OCI-LY1 (cell line): Measurements from ENCODE around the gene STK24.

ENCODE experiments used
- H2AFZ ChIP-seq: fragments of 200-600 bp; sonication (generic), shearing (Covaris generic); 2 replicates; pipeline ENCODE4 v1.6.0; 2014; ENCODE audit warnings: antibody characterized with exemption, mild to moderate bottlenecking, low read length
- H3F3A ChIP-seq: fragments of 200-600 bp; sonication (generic), shearing (Covaris generic); 2 replicates; pipeline ENCODE4 v1.6.0; 2014; ENCODE audit warnings: mild to moderate bottlenecking, antibody characterized with exemption, low read length, moderate library complexity; ENCODE audit not compliant: insufficient read depth
- H3K27ac ChIP-seq: fragments of 200-600 bp; sonication (generic); 2 replicates; pipeline ENCODE4 v1.5.1; 2014; ENCODE audit warnings: low read length, mixed run types, mild to moderate bottlenecking, low read depth; ENCODE audit not compliant: poor library complexity, severe bottlenecking
- H3K27me3 ChIP-seq: fragments of 200-600 bp; sonication (generic); 2 replicates; pipeline ENCODE4 v1.6.0; 2014; ENCODE audit warnings: antibody characterized with exemption, mild to moderate bottlenecking, low read length, moderate library complexity; ENCODE audit not compliant: insufficient read depth
- H3K36me3 ChIP-seq: fragments of 200-600 bp; sonication (generic); 2 replicates; pipeline ENCODE4 v1.6.1; 2014; ENCODE audit warnings: mild to moderate bottlenecking, antibody characterized with exemption, low read length, moderate library complexity, mixed read lengths; ENCODE audit not compliant: insufficient read depth
- H3K4me1 ChIP-seq: fragments of 200-600 bp; sonication (generic); 2 replicates; pipeline ENCODE4 v1.5.1; 2014; ENCODE audit warnings: mild to moderate bottlenecking, low read length, moderate library complexity; ENCODE audit not compliant: insufficient read depth, severe bottlenecking
- H3K4me2 ChIP-seq: fragments of 200-600 bp; sonication (generic), shearing (Covaris generic); 2 replicates; pipeline ENCODE4 v1.6.1; 2014; ENCODE audit warnings: low read length
- H3K4me3 ChIP-seq: fragments of 200-600 bp; sonication (generic); 2 replicates; pipeline ENCODE4 v1.5.1; 2014; ENCODE audit warnings: low read length, low read depth, mild to moderate bottlenecking, mixed read lengths; ENCODE audit not compliant: poor library complexity, severe bottlenecking
- H3K79me2 ChIP-seq: fragments of 200-600 bp; shearing (Covaris generic); 2 replicates; pipeline ENCODE4 v1.6.1; 2016; ENCODE audit warnings: mixed run types, low read length, mixed read lengths; ENCODE audit not compliant: insufficient read depth
- H3K9ac ChIP-seq: fragments of 200-600 bp; sonication (generic), shearing (Covaris generic); 2 replicates; pipeline ENCODE4 v1.6.1; 2014; ENCODE audit warnings: mild to moderate bottlenecking, low read length, mixed read lengths
- H3K9me2 ChIP-seq: fragments of 200-600 bp; sonication (generic), shearing (Covaris generic); 2 replicates; pipeline ENCODE4 v1.6.1; 2014; ENCODE audit warnings: low read depth, mild to moderate bottlenecking, low read length, mixed read lengths
- H3K9me3 ChIP-seq: fragments of 200-600 bp; shearing (Covaris generic); 2 replicates; pipeline ENCODE4 v1.6.1; 2014; ENCODE audit warnings: low read length, mixed read lengths
- H4K20me1 ChIP-seq: fragments of 200-600 bp; sonication (generic), shearing (Covaris generic); 2 replicates; pipeline ENCODE4 v1.6.0; 2016; ENCODE audit warnings: mild to moderate bottlenecking, low read length; ENCODE audit not compliant: insufficient read depth
- EZH2 ChIP-seq: fragments of 200-600 bp; sonication (generic), shearing (Covaris generic); IDR thresholded peaks from 2 replicates; pipeline ENCODE4 v1.8.0; 2017; ENCODE audit warnings: borderline replicate concordance, mixed run types, mild to moderate bottlenecking, antibody characterized with exemption, low read length, moderate library complexity, mixed read lengths
- TF ChIP-seq, protein P1 (sequence below): fragments of 200-600 bp; sonication (generic), shearing (Covaris generic); IDR thresholded peaks from 2 replicates; pipeline ENCODE4 v1.5.1; 2017; ENCODE audit warnings: mild to moderate bottlenecking, antibody characterized with exemption, low read length, moderate library complexity, mixed read lengths

STK24 gene

DNA sequence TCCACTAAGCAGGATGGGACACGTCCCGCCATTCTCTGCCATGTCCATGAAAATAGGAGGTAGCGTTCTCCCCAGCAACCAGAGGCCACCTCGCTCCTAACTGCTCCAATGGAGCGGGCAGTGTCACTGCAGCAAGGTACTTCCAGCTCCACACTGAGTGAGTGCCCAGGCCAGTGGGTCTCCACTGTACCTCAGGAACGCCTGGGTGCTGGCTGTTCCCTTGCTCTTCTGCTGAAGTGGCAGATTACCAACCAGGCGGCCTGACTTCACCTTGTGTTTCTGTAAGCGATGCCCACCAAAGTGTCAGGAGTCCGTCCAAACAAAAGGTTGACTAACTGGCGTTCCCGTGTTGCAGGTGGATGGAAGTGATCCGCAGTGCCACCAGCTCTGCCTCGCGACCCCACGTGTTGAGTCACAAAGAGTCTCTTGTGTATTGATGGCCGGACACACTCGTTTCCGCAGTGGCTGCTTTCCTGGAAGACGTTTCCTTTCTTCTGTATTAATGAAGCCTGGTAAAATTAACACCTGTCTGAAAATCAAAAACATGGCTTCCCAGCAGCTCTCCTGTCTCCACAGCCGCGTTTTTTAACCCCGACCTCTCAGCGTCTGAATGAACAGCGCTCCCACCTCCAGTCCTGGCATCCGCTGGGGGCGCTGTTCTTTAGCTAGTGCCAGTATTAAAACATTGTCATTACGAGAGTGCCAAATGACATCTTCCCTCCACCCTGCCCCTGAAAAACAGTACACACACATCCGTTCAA is 128.8 kb downstream of the STK24 start:
- Histone ChIP-seq H3F3A (no peaks in the 10 kb centered on the region), H3K4me3 (no peak overlapping the region), H3K4me2 (peak overlapping the region; percentile 1; the same call in 1 of the 2 replicates), H3K9me3 (no peaks in the 10 kb centered on the region), H3K27me3 (0 out of 2 replicates have a peak, but pooled peaks cover under 1% of the 10 kb centered on the region), H3K79me2 (no peaks in the 10 kb centered on the region), H3K36me3 (peaks cover 23% of the 10 kb centered on the region; the same call in 1 of the 2 replicates), H3K4me1 (peaks cover 14% of the 10 kb centered on the region), H2AFZ (no peak overlapping the region), H3K9ac (no peak overlapping the region), H3K9me2 (no peaks in the 10 kb centered on the region), H4K20me1 (no peaks in the 10 kb centered on the region), H3K27ac (no peak overlapping the region)
- no peak for TF ChIP-seq EZH2
- TF ChIP-seq, protein P1, sequence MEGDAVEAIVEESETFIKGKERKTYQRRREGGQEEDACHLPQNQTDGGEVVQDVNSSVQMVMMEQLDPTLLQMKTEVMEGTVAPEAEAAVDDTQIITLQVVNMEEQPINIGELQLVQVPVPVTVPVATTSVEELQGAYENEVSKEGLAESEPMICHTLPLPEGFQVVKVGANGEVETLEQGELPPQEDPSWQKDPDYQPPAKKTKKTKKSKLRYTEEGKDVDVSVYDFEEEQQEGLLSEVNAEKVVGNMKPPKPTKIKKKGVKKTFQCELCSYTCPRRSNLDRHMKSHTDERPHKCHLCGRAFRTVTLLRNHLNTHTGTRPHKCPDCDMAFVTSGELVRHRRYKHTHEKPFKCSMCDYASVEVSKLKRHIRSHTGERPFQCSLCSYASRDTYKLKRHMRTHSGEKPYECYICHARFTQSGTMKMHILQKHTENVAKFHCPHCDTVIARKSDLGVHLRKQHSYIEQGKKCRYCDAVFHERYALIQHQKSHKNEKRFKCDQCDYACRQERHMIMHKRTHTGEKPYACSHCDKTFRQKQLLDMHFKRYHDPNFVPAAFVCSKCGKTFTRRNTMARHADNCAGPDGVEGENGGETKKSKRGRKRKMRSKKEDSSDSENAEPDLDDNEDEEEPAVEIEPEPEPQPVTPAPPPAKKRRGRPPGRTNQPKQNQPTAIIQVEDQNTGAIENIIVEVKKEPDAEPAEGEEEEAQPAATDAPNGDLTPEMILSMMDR = peak; percentile 99

DNA sequence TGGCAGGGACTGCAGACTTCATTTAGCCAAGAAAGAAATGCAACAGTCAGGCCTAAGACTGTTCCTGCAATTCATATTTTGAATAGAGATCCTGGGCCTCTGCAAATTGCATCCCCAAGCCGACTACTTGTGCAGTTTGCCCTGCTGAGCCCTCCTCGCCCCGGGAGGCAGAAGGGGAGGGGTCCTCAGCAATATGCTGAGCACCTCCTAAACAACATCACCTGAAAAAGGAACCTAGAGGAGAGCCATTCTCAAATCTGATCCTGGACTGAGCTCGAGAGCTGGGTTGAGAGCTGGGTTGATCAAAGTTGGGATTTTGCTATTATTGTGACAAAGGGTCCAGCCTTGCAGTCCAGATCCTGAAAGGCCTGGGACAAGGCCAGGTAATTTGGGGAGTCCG is 129.8 kb downstream of the STK24 start:
- H3K4me2 ChIP-seq = no peak overlapping the region
- H3K4me1 ChIP-seq = peaks cover 14% of the 10 kb centered on the region
- H3K9me2 ChIP-seq = no peaks in the 10 kb centered on the region
- H3K9ac ChIP-seq = no peak overlapping the region
- H4K20me1 ChIP-seq = no peaks in the 10 kb centered on the region
- no peaks in the 10 kb centered on the region for H3K9me3 ChIP-seq
- no peak overlapping the region for H3K4me3 ChIP-seq
- peaks cover 15% of the 10 kb centered on the region; the same call in 1 of the 2 replicates for H3K36me3 ChIP-seq
- no peaks in the 10 kb centered on the region for H3K79me2 ChIP-seq
- H3K27ac ChIP-seq = no peak overlapping the region
- 0 out of 2 replicates have a peak, but pooled peaks cover 4% of the 10 kb centered on the region for H3K27me3 ChIP-seq
- TF ChIP-seq, protein P1 = no peak
- no peaks in the 10 kb centered on the region for H3F3A ChIP-seq
- no peak overlapping the region for H2AFZ ChIP-seq

DNA sequence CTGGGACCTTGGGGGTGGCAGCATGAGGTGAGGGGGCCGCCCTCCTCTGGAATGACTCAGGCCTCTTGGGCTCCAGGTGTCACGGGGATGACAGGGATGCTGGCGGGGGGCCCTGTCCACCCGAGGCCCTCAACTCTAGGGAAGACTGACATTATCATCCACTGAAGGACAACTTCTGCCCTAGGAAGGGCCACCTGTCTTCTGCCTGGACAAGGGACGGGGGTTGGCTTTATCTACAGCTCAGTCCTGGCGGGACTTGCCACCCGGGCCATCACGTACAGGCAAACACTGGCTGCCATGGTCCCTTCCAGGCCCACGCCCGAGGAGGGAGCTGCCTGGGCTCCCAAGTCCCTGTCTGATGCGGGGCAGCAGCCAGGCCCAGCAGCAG is 130.7 kb downstream of the STK24 start:
- Histone ChIP-seq H2AFZ (no peak overlapping the region), H3K79me2 (no peaks in the 10 kb centered on the region), H3K36me3 (peaks cover 7% of the 10 kb centered on the region; the same call in 1 of the 2 replicates), H3K4me1 (peaks cover 14% of the 10 kb centered on the region), H3K27me3 (0 out of 2 replicates have a peak, but pooled peaks cover 4% of the 10 kb centered on the region), H3K9me3 (no peaks in the 10 kb centered on the region), H3K27ac (no peak overlapping the region), H3K9ac (no peak overlapping the region), H4K20me1 (no peaks in the 10 kb centered on the region), H3F3A (no peaks in the 10 kb centered on the region), H3K9me2 (no peaks in the 10 kb centered on the region), H3K4me2 (no peak overlapping the region), H3K4me3 (no peak overlapping the region)
- TF ChIP-seq, protein P1 = no peak
